ENCODE results near the gene GCDH. TPM values are rescaled to one million over a fixed set of nuclear protein-coding genes. Genes with fewer than 3 reads are reported as not detected.

GCDH gene
- total and polyA plus RNA-seq, 2 donors (not counting 1 experiment from before 2014, with no cell fraction given): 10.3 to 18.0 TPM

GRCh38 chr19:12907166-12907565, 16.2 kb downstream of the GCDH start:
- Histone ChIP-seq H2AFZ (ENCODE audit: low read length) (no peak overlapping the region), H3K9ac (ENCODE audit: insufficient read depth, low read length) (no peak overlapping the region), H3K79me2 (ENCODE audit: control insufficient read depth, insufficient read depth, low read length) (no peaks in the 10 kb centered on the region), H3K27ac (ENCODE audit: insufficient read depth, low read length) (no peak overlapping the region), H3K9me3 (ENCODE audit: control insufficient read depth, insufficient read depth, low read depth, low read length) (no peaks in the 10 kb centered on the region), H3K36me3 (ENCODE audit: control insufficient read depth, insufficient read depth, low read length) (no peaks in the 10 kb centered on the region), H3K4me1 (ENCODE audit: control insufficient read depth, extremely low read depth, insufficient read depth, low read length) (no peaks in the 10 kb centered on the region), H3K4me2 (ENCODE audit: extremely low read depth, insufficient read depth, low read length) (no peak overlapping the region), H3K27me3 (ENCODE audit: control insufficient read depth, insufficient read depth, low read length) (no peaks in the 10 kb centered on the region), H3K4me3 (replicated peaks in 1 of 4; ENCODE audit: control extremely low read depth in 1 of 4, insufficient read depth in 1 of 4, low read depth in 3 of 4, low read length in 4 of 4) (no peak overlapping the region), H4K20me1 (ENCODE audit: control insufficient read depth, extremely low read depth, insufficient read depth, low read length) (no peaks in the 10 kb centered on the region)
- no peak for DNase-seq (ENCODE audit: low read depth in 2 of 2)
- no peak for TF ChIP-seq CTCF (conservative IDR thresholded peaks at IDR 0.05 in 1 of 2, IDR thresholded peaks at IDR 0.05 in 1 of 2; ENCODE audit: low read depth in 1 of 2, low read length in 2 of 2)
- TF ChIP-seq EZH2 (IDR thresholded peaks at IDR 0.05; ENCODE audit: low read length, missing control alignments): no peak

DNA sequence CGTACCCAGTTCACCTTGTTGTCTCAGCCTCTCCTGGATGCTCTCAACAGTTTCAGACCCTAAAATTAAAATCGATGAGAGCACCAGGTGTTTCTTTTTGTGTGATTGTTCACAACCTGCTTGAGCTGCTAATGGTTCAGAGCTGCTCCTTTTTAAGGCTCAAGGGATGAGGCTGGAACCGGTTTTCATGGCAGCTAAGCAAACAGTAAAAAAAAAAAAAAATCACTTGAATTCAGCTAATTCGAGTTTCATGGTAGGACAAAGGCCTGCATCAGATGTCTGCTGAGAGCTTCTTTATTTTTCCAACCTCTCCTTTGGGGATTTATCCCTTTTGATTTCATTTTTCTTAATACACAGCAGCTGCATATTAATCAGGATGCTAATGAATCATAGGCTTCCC, 21.6 kb downstream of the GCDH start:
- no peaks in the 10 kb centered on the region for H3K9me3 ChIP-seq (ENCODE audit: control insufficient read depth, insufficient read depth, low read depth, low read length)
- H3K4me1 ChIP-seq (ENCODE audit: control insufficient read depth, extremely low read depth, insufficient read depth, low read length): peaks cover 5% of the 10 kb centered on the region
- H3K4me3 ChIP-seq (replicated peaks in 1 of 4; ENCODE audit: control extremely low read depth in 1 of 4, insufficient read depth in 1 of 4, low read depth in 3 of 4, low read length in 4 of 4): no peak overlapping the region
- TF ChIP-seq CTCF (conservative IDR thresholded peaks at IDR 0.05 in 1 of 2, IDR thresholded peaks at IDR 0.05 in 1 of 2; ENCODE audit: low read depth in 1 of 2, low read length in 2 of 2) (no peak), EZH2 (IDR thresholded peaks at IDR 0.05; ENCODE audit: low read length, missing control alignments) (no peak)
- H3K9ac ChIP-seq (ENCODE audit: insufficient read depth, low read length): no peak overlapping the region
- no peak for DNase-seq (ENCODE audit: low read depth in 2 of 2)
- H3K36me3 ChIP-seq (ENCODE audit: control insufficient read depth, insufficient read depth, low read length): no peaks in the 10 kb centered on the region
- H3K4me2 ChIP-seq (ENCODE audit: extremely low read depth, insufficient read depth, low read length): peak overlapping the region; percentile 27
- H3K79me2 ChIP-seq (ENCODE audit: control insufficient read depth, insufficient read depth, low read length): no peaks in the 10 kb centered on the region
- H3K27ac ChIP-seq (ENCODE audit: insufficient read depth, low read length): no peak overlapping the region
- H2AFZ ChIP-seq (ENCODE audit: low read length): no peak overlapping the region
- H4K20me1 ChIP-seq (ENCODE audit: control insufficient read depth, extremely low read depth, insufficient read depth, low read length): no peaks in the 10 kb centered on the region
- no peaks in the 10 kb centered on the region for H3K27me3 ChIP-seq (ENCODE audit: control insufficient read depth, insufficient read depth, low read length)

DNA sequence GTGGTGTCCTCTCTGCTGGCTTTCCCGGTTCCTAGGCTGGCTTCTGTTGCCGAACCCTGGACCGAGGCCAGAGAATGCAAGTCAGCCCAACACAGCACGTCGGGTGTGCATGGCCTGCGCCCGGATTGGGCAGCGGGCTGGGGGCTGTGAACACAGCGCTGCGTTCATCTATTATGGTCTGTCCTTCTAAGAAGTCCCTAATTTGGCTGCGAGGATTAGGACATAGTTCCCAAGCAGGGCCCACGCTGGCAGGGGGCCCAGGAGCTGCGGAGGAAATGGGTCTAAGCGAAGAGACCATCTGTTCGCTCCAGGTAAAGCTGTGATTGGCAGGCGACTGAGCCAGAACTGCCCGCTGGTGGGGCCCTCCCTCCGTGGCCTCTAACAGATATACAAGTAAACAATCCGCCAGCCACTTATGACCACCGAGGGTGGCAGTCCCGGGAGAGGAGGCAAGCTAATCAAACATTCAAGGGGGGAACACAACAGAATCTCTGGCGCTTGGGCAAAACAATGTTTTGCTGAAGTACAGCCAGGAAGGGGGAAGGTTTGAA, 22.1 kb downstream of the GCDH start:
- Histone ChIP-seq H3K4me1 (ENCODE audit: control insufficient read depth, extremely low read depth, insufficient read depth, low read length) (peaks cover 5% of the 10 kb centered on the region), H4K20me1 (ENCODE audit: control insufficient read depth, extremely low read depth, insufficient read depth, low read length) (no peaks in the 10 kb centered on the region), H3K9me3 (ENCODE audit: control insufficient read depth, insufficient read depth, low read depth, low read length) (no peaks in the 10 kb centered on the region), H2AFZ (ENCODE audit: low read length) (peak overlapping the region; percentile 33), H3K4me3 (replicated peaks in 1 of 4; ENCODE audit: control extremely low read depth in 1 of 4, insufficient read depth in 1 of 4, low read depth in 3 of 4, low read length in 4 of 4) (no peak overlapping the region), H3K79me2 (ENCODE audit: control insufficient read depth, insufficient read depth, low read length) (no peaks in the 10 kb centered on the region), H3K36me3 (ENCODE audit: control insufficient read depth, insufficient read depth, low read length) (no peaks in the 10 kb centered on the region), H3K9ac (ENCODE audit: insufficient read depth, low read length) (no peak overlapping the region), H3K27me3 (ENCODE audit: control insufficient read depth, insufficient read depth, low read length) (no peaks in the 10 kb centered on the region), H3K4me2 (ENCODE audit: extremely low read depth, insufficient read depth, low read length) (peak overlapping the region; percentile 27), H3K27ac (ENCODE audit: insufficient read depth, low read length) (no peak overlapping the region)
- no peak for TF ChIP-seq CTCF (conservative IDR thresholded peaks at IDR 0.05 in 1 of 2, IDR thresholded peaks at IDR 0.05 in 1 of 2; ENCODE audit: low read depth in 1 of 2, low read length in 2 of 2)
- no peak for TF ChIP-seq EZH2 (IDR thresholded peaks at IDR 0.05; ENCODE audit: low read length, missing control alignments)
- DNase-seq (ENCODE audit: low read depth in 2 of 2): peak; percentile 59 to 80
